ENCODE measurements around the gene CORO2A. TPM values are rescaled to one million over a fixed set of nuclear protein-coding genes. Genes with fewer than 3 reads are reported as not detected.
"Not testable (repeated sequence)": the region's sequence is repeated elsewhere in the genome, so short reads cannot be mapped to it uniquely, and the experiment has no call there.

The CORO2A gene
- total RNA-seq, 1 experiment from 2014 or later = 2.0 TPM

DNA sequence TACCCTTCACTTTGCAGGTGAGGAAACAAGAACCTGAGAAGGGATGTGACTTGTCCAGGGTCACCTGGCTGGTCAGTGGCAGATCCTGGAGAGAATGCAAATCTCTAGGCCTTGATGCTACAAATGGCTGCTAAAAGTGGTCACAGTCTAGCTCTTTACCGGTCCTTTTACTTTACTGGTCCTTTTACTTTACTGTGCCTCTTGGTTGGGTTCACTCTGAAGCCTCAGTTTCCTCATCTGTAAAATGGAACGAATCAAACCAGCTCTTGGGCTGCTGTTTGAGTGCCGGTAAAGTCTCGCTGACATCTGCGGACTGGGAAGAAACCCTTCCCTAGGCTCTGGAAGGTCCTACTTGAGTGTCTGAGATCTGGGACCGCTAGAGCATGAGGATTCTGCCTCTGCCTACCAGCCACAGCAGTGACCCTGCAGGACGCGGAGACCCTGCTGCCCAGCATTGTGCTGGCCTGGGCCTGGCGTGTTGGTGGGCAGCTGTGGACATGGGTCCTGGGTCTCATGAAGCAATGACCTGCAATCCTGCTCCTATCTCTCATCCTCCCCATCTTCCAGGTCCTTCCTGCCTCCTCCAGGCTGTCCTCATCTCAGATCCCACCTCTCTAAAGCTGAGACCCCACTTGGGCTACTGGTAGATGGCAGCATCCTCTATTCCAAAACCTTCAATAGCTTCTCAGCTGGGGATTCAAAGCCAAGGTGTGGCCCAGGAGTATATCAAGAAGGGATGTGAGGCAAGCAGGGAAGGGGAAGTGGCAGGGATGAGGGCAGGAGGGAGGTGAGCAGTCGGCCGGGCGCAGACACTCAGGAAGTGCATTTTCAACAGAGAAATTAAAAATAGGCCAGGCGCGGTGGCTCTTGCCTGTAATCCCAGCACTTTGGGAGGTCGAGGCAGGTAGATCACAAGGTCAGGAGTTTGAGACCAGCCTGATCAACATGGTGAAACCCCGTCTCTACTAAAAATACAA lies 13.3 kb downstream of the CORO2A start:
- in situ Hi-C loops (cut with HindIII; ENCODE audit: low pct_unique_long_range_greater_than_20kb, low sequenced_read_pairs) = no loop called here
- no peak for DNase-seq (ENCODE audit: low read depth)

DNA sequence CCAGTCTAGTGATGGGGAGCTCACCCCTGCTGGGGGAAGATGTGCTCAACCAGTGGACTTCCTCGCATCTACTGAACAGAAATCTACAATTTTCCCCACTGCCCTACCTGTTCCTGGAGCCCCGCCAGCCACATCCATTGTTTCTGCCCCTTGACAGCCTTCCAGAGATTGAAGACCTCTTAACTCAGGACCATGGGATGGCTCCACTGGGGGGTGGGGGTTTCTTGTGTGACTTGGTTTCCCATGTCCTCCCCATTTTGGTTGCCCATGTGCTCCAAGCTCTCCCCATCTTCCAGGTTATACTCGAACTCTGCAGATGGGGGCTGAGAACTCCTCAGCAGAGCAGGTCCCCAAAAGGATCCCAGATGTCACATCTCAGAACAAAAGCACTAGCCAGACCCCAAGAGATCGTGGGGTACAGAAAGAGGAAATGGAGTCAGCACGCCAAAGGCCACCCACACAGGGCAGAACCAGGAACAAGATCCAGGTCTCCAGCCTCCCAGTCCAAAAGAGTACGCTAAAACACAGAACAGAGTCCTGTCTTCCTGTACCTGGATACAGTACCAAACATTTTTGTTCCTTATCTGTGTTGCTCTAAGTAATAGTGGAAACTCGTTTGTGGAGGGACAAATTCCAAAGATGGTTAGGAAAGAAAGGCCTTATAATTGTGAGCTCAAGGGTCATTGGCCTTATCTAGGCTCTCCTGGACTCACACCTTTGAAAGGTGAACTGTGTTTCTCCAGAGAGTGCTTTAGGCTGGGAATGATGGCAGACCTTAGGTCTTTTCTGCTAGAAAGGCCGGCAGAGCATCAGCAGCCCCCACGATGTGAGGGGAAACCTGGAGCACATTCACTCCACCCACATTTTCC lies 15.8 kb downstream of the CORO2A start:
- no peak for DNase-seq (ENCODE audit: low read depth)
- in situ Hi-C loops (cut with HindIII; ENCODE audit: low pct_unique_long_range_greater_than_20kb, low sequenced_read_pairs) = no loop called here

DNA sequence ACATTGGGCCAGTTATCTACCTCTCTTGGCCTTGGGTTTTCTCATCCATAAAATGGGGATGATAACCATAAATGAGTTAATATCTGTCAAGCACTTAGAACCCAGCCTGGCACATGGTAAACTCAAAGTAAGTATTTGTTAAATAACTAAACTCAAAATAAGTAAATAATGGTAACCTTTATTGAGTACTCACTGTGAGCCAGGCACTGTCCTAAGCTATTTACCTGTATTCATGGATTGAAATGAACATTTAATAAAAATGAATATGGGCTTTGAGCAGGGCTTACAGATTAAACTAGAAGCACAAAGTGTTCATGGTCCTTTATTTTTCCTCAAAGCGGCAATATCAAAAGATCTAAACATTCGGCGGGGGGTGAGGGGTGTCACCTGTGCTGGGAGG lies 16.7 kb downstream of the CORO2A start:
- no peak for DNase-seq (ENCODE audit: low read depth)
- in situ Hi-C loops (cut with HindIII; ENCODE audit: low pct_unique_long_range_greater_than_20kb, low sequenced_read_pairs) = no loop called here

DNA sequence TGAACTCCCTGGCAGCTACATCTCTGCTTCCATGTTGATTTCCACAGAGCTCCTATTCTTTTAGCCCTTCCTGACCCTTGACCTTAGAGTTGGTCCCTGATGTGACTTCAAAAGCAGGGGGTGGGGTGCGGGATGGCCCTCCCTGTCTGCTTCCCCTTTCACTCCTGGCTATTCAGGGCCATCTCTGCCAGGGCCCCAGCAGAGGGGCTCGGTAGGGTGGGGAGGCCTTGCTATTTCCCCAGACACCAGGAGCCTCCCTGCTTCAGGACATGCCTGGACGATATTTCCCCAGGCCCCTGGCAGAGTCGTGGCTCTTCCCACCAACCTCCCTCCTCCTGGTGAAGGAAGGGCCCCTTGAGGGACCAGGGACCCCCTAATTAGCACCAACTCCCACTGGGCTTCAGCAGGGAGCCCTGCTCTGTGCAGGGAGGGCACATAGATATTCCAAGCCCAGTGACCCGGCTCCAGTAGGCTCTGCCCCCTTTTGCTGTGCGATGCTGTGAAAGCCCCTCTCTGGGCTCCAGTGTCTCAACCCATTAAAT lies 17.3 kb downstream of the CORO2A start:
- DNase-seq (ENCODE audit: low read depth) = no peak
- in situ Hi-C loops (cut with HindIII; ENCODE audit: low pct_unique_long_range_greater_than_20kb, low sequenced_read_pairs) = no loop called here

DNA sequence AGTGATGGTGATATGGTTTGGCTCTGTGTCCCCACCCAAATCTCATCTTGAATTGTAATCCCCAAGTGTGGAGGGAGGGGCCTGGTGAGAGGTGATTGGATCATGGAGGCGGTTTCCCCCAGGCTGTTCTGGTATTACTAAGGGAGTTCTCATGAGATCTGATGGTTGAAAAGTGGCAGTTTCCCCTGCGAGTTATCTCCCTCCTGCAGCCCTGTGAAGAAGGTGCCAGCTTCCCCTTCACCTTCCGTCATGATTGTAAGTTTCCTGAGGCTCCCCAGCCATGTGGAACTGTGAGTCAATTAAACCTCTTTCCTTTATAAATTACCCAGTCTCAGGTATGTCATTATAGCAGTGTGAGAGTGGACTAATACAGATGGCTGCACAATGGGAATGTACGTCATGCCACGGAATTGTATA lies 17.9 kb downstream of the CORO2A start:
- in situ Hi-C loops (cut with HindIII; ENCODE audit: low pct_unique_long_range_greater_than_20kb, low sequenced_read_pairs); DNase-seq (ENCODE audit: low read depth): not testable (repeated sequence)

DNA sequence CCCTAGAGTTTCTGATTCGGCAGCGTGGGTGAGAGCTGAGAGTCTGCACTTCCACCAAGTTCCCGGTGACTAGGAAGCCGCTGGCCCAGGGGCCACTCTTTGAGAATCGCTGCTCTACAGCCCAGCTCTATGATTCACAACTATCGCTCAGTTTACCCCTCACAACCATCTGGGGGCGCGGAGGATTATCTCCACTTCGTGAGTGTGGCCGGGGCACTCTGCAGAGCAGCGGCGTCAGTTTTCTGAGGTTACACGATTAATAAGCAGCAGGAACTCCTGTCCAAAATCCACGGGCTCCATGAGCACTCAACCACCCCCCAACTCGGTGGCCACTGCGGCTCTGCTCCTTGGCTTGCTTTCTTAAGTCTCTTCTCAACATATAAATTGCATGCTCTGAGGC lies 19.3 kb downstream of the CORO2A start:
- in situ Hi-C loops (cut with HindIII; ENCODE audit: low pct_unique_long_range_greater_than_20kb, low sequenced_read_pairs) = no loop called here
- DNase-seq (ENCODE audit: low read depth) = no peak

DNA sequence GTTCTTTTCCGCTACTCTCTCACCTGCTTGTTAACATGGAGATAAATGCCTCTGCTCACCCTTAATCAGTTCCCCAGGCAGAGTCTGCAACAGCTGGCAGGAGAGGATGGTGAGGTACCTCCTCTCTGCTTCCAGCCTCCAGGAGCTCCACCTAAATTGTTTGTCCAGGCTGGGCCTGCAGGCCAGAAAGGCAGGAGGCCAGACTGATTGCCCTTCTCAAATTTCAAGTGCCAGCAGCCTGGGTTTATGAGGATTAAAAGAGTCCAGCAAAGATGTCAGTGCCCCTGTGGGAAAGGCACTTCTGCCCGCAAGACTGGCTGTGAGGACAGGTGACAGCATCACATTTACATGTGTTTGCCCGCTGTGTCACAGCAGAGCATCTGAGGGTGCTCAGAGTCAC lies 19.8 kb downstream of the CORO2A start:
- no peak for DNase-seq (ENCODE audit: low read depth)

DNA sequence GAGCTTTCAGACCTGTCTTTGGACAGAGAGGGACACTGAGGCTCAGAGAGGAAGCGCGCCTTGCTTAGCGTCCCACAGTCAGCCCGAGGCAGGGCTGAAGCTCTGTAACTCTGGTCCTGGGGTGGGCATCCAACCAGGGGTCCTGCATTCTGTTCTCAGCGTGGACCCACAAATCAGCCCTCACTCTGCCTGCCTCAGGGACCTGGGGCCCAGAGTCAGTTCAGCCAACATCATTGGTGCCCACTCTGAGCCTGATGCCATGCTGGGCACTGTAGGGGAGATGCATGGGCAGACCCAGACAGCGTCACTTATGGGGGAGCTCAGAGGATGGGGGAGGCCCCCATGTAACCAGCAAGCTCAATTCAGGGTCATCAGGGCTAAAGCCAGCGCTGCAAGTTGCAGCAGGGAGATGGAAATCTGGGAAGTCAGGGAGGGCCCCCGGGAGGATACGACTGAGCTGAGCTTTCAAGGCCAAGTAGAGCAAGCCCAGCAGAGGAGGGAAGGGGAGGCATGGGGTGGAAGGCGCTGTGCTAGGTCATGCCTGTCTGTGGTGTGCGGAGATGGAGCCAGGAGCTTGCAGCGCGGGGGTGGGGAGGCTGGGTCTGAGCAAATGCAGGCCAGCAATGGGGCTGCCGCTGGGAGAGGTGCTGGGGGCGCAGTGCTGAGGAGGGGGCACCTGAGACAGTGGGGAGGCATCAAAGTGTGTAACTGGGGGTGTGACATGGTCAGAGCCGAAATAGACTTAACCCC lies 21.1 kb downstream of the CORO2A start:
- in situ Hi-C loops (cut with HindIII; ENCODE audit: low pct_unique_long_range_greater_than_20kb, low sequenced_read_pairs) = no loop called here
- DNase-seq (ENCODE audit: low read depth) = no peak

More for the DNA sequence above, 19.8 kb downstream of the CORO2A start:
- in situ Hi-C loops (cut with HindIII; ENCODE audit: low pct_unique_long_range_greater_than_20kb, low sequenced_read_pairs) = no loop called here

DNA sequence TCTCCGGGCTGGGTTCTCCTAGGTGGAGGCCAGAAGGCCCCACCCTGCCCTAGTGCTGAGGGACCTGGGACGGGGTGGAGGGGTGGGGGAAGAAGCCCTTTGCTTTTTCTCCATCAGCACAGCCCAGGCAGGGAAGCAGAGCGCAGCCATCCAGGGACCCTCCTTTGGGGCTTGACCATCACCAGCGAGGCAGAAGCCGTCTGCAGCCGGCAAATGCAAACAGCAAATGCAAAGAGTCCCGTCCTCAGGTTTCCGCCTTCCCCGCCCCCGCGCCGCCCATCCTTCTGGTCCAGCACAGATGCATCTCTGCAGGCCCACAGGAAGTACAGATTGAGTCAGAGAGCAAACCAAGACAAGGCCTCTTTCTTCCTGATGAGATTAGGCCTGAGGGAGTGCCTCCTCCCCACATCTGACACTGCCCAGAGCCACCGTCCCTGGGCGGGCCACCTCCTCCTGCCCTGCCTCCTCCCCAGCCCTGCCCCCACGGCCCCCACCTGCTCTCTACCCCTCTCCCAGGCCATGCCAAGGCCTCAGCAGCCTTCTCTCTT lies 23.4 kb downstream of the CORO2A start:
- DNase-seq (ENCODE audit: low read depth) = no peak
- in situ Hi-C loops (cut with HindIII; ENCODE audit: low pct_unique_long_range_greater_than_20kb, low sequenced_read_pairs) = no loop called here

DNA sequence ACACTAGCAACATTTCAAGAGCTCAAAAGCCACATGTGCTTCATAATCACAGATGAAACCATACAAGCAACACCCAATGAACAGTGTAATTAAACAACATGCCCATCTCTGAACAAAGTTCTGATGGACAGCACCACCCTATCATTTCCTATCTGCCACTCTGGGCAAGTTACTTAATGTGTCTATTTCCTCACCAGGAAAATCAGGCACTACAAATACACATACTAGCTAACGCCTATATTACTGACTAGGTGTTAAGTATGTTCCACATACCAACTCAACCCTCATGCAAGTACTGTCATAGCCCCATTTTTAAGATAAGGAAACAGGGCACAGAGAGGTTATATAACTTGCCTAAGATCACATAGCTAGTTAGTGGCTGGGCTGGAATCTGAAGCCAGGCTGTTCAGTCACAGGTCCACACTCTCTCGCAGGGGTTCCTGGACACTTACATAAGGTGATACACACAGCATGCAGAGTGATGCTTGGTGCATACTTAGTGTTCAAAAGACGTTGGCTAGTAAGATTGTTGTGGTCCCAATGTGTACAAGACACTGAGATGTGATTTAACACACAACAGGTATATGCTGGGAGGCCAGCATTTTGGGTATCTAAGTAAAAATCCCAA lies 24.2 kb downstream of the CORO2A start:
- in situ Hi-C loops (cut with HindIII; ENCODE audit: low pct_unique_long_range_greater_than_20kb, low sequenced_read_pairs) = no loop called here
- DNase-seq (ENCODE audit: low read depth) = no peak

DNA sequence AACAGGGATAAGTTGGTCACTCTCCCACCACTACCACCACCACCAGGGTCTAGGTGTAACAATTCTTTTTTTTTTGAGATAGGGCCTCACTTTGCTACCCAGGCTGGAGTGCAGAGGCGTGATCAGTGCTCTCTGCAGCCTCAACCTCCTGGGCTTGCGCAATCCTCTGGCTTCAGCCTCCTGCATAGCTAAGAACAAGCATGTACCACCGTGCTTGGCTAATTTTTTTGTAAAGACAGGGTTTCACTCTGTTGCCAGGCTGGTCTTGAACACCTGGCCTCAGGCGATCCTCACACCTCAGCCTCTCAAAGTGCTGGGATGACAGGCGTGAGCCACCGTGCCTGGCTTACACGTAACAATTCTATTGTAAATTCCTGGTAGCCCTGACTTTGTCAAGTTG lies 27.5 kb downstream of the CORO2A start:
- no peak for DNase-seq (ENCODE audit: low read depth)
- in situ Hi-C loops (cut with HindIII; ENCODE audit: low pct_unique_long_range_greater_than_20kb, low sequenced_read_pairs) = no loop called here

DNA sequence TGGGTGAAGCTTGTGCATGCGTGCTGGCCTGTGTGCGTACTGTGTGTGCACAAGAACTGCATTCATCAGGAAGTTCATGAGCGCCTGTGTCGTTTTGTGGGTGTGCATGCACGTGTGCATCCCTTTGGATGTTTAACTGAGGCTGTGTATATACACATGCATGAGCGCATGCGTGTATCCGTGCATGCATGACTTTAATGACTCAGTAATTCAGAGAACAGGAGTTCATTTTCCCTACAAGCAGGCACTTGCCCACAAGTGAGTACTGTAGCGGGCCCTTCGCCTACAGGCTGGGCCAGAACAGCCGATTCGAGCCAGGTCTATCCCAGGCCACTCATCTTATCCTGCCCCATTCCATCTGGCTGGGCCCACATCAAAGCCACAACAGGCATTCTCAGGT lies 29.8 kb downstream of the CORO2A start:
- DNase-seq (ENCODE audit: low read depth) = no peak
- in situ Hi-C loops (cut with HindIII; ENCODE audit: low pct_unique_long_range_greater_than_20kb, low sequenced_read_pairs) = no loop called here

DNA sequence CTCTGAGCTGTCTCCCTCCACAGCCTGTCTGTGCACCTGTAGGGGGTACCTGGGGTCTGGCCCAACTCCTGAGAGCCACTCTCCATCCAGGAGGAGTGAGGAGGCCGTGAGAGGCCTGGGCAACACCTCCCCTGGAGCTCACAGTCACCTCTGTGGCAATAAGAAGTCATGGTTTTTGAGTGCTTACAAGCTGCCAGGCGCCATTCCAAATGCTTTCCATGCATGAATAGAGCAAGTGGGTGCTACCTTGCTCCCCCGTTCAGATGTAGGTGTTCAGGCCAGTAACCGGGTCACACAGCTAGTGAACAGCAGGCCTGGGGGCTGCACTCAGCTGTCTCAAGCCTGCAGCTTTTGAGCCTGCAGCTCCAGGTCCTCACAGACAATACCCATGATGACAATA lies 30.6 kb downstream of the CORO2A start:
- DNase-seq (ENCODE audit: low read depth) = no peak
- in situ Hi-C loops (cut with HindIII; ENCODE audit: low pct_unique_long_range_greater_than_20kb, low sequenced_read_pairs) = no loop called here

DNA sequence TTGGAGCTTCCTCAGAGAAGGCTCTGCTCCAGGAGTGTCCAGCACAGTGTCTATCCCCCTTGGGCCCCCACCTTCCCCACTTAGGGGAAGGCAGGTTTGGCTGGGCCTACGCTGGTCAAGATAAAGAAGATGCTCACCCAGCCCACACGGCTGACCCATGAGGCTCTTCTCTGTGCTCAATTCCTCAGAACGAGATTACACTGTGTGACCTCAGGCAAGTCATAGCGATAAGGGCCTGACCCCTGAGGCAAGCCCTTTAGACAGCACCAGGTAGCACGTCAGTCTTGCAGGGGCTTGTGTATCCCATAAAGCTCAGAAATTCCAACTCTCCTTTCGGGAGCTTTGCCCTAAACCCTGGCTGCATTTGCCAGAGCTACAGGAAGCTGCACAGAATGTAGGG lies 32.6 kb downstream of the CORO2A start:
- in situ Hi-C loops (cut with HindIII; ENCODE audit: low pct_unique_long_range_greater_than_20kb, low sequenced_read_pairs) = no loop called here

DNA sequence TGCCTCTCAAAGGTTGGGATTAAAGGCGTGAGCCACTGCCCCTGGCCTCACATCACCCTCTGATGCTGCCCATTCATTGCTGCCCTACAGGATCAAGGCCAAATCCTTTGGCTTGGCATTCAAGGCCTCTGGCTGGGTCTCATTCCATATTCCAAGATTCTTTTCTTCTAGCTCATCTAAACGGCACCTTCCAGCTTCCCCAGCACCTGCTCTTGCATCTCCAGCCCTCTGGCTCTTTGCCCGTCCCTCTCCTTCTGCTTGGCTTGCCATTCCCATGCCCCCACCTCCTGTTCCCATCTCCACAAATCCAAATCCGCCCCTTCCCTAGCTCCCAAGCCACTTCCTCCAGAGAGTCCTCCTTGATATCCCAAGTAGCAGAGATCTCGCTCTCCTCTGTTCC lies 33.1 kb downstream of the CORO2A start:
- DNase-seq (ENCODE audit: low read depth) = no peak
- in situ Hi-C loops (cut with HindIII; ENCODE audit: low pct_unique_long_range_greater_than_20kb, low sequenced_read_pairs) = no loop called here

More for the DNA sequence above, 32.6 kb downstream of the CORO2A start:
- no peak for DNase-seq (ENCODE audit: low read depth)

DNA sequence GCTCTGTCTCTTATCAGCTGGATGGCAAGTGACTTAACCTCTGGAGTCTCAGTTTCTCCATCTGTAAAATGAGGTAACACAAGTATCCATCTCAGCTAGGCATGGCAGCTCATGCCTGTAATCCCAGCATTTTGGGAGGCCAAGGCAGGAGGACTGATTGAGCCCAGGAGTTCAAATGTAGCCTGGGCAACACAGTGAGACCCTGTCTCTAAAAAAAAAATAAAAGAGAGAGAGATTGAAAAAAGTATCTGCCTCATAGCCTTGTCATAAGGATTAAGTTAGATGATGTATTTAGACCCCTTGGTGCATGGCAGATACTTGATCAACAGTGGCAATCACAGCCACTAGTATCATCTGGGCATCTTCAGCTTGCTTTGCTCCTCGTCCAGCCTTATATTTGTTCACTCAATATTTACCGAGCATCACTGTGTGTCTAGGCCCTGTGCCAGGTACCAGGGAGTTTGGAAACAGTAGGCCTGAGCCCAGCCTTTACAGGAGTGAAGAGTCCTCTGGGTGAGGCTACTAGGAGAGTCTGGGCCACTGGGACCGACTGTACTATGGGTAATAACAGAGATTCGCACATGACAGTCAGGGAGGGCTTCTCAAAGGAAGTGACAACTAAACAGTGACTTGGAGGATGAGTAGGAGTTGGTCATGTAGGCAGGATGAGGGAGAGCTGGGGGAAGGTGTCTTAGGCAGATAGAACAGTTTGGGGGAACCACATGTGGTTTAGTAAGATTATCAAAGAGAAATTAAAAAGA lies 34.2 kb downstream of the CORO2A start:
- in situ Hi-C loops (cut with HindIII; ENCODE audit: low pct_unique_long_range_greater_than_20kb, low sequenced_read_pairs) = no loop called here
- DNase-seq (ENCODE audit: low read depth) = no peak

DNA sequence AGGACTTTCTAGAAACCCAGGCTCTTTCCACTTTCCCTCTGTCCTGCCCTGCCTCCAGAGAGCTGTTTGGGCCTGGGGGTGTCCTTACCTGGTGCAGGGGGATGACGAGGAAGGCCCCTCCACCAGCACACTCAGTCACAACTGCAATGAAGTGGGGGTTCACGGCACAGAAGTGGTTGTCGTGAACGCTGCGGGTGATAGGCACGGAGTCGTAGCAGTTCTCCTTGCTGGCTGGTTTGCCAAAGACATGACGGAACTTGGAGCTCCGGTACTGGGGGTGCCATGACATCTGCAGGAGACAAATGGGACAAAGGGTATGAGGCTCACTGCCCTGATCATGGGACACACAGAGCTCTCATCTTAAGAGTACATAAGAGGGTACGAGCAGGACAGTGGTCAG lies 35.1 kb downstream of the CORO2A start:
- in situ Hi-C loops (cut with HindIII; ENCODE audit: low pct_unique_long_range_greater_than_20kb, low sequenced_read_pairs) = no loop called here
- no peak for DNase-seq (ENCODE audit: low read depth)
